HG03060 (cell line): ENCODE data around the gene HIVEP1.
"Not testable (repeated sequence)": the region's sequence is repeated elsewhere in the genome, so short reads cannot be mapped to it uniquely, and the experiment has no call there.

ENCODE experiments used
- ATAC-seq: cut with Tn5 transposase; IDR thresholded peaks from one replicate; pipeline ENCODE4 v1.9.1; 2021; ENCODE audit warnings: low read depth, moderate number of reproducible peaks; ENCODE audit not compliant: unreplicated experiment

The HIVEP1 gene

DNA sequence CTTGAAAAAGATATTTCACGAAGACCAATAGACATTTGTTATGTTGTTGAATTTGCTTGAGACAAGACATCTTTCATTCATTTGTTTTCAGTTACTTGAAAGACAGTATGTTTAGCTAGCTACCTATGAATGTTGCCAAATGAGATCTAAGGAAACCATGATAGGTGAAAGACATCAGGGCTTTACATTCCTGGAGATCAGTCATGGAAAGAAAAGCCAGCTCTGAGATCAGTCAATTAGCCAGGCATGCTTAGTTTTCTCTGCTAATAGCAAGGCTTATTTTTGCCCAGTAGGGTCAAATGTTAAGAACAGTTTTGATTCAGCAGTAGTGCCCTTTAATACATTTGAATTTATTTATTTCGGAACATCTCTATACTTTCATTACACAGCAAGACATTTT lies 161.5 kb downstream of the HIVEP1 start:
- ATAC-seq: no peak

DNA sequence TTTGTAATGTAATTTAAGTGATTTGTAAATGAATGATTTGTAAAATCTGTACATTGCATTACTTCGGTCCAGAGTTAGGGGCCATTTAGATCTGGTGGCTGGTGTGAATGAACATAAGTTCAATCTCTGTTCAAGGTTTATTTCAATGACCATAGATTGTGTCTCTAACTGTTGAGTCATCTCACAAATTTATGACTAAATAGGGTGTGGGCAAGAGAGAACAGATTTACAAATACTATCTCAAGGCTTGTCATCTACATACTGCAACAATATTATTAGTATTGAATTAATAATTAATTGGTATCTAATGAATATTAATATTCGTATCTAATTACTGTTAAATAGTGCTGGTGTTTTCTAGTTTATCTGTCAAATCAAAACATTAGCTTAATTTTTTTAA lies 162.8 kb downstream of the HIVEP1 start:
- no peak for ATAC-seq

DNA sequence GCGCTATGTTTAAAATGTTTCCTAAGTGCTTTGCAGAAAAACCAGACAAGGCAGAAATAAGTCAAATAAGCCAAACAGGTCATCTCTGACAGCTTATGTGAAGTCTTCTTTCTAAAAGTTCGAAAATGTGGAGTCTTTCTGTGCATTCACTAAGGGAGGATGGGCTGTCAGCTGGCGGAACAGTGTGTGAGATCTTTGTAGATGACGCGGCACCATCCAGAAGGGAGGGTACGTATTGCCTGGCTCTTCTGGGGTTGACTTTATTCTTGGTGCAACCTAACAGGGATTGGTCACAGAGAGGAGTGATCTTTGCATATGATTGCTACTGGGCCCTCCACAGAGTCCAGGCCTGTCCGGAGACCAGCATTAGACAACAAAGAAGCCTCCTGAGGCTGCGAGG lies 163.5 kb downstream of the HIVEP1 start:
- no peak for ATAC-seq

DNA sequence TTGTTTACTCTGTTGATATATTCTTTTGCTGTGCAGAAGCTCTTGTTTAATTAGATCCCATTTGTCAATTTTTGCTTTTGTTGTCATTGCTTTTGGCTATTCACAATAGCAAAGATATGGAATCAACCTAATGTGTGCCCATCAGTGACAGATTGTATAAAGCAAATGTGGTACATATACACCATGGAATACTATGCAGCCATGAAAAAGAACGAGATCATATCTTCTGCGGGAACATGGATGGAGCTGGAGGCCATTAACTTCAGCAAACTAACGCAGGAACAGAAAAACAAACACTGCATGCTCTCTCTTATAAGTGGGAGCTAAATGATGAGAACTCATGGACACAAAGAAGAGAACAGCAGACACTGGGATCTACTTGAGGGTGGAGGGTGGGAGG lies 164.7 kb downstream of the HIVEP1 start:
- not testable (repeated sequence) for ATAC-seq

DNA sequence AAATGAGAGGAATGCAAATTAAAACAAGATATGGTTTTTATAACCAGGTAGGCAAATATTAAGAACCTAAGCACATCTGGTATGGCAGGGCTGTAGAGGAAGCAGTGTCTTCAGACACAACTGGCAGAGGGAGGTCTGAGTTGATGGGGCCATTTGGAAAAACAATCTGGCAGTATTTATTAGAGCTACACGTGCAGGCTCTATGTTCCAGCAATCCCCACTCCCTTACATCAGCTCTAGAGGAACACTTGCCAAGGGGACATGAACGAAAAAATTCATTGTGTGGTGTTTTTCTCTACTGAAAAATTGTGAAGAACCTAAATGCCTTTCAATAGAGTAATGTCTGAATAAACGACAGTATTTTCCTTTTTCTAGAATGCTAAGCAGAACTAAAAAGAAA lies 166.4 kb downstream of the HIVEP1 start:
- no peak for ATAC-seq

DNA sequence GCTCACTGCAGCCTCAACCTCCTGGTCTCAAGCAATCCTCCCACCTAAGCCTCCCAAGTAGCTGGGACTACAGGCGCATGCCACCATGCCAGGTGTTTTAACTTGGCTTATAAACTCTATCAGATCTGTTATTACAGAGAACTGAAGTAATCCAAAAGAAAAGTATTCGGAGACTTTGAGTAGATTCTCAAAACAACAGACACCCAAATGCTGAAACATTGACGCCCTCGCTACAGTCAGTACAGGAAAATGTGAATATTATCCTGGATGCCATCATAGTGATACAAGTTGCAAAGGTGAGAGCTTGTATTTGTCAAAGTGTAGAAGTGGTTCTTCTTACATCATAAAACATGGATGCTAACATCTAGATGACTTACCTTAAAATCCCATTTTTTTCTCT lies 169.4 kb downstream of the HIVEP1 start:
- ATAC-seq: no peak

DNA sequence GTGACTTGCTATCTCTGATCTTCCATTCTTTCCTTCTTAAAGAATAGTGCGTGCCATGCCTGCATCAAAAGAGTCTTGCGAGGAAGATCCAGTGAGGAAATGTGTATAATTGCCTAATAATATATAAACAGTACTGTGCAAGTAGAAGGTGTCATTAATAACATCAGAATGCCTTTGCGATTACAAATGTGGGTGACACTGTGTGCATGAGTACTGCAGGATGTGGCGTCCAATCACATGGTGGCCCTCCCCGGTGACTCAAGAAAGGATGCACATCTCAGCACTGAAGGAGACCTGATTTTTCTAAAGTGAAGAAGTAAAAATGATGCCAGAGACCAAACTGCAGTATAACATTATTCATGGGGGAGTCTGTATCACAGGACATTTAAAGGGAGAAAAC lies 170.6 kb downstream of the HIVEP1 start:
- no peak for ATAC-seq

DNA sequence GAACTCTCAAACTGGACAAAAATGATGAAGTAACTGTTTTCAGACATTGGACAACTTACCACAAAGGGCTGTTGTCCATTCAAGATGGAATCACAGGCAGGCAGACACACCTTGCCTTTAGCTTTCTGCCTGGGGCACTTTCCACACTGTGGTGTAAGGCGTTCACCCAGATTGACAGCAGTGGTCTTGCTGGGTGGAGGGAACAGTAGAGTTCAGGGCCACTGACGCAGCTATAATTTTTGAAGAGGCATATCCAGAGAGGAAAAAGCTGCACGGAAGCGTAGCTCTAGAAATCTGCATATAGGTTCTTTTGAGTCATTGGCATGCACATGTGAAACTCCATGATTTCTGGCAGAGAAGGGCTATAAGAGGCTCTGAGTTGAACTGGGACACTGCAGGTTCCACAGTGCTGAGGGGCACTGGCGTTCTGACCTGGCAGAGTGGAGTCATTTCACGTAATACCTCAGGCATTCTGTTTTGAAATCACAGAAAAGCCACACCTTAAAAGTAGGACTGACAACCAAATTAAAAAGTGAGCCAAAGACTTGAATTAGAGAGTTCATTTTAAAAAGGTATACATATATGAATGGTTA lies 173.1 kb downstream of the HIVEP1 start:
- ATAC-seq: no peak

DNA sequence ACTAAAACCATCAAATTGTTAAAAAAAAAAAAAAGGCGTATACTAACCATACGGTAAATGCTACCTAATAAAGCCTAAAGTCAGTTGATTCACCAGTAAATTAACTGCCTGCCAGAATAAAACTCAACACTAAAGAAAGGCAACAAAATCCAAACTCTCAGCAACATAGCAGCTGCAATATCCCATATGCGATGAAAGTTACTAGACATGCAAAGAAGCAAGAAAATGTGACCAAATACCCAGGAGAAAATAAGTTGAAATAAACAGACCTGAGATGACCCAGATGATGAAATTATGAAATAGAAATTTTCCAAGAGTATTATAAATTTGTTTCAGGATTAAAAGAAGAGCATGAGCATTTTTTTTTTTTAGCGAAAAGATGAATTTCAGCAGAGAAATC lies 174.4 kb downstream of the HIVEP1 start:
- no peak for ATAC-seq

DNA sequence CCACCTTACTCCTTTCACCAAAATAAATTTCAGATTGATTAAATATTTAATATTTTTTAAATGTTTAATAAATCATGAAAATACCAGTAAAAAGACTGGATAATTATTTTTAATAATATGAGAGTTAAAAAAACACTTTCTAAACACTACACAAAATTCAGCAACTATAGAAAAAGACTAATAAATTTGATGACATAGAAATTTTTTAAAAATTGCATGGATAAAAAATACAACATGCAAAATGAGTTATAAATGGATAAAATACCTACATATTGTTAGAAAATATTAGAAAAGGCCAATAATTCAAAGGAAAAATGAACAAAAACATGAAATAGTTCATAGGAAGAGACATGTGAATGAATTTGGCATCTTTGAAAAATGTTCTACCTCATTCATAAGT lies 177.0 kb downstream of the HIVEP1 start:
- no peak for ATAC-seq

DNA sequence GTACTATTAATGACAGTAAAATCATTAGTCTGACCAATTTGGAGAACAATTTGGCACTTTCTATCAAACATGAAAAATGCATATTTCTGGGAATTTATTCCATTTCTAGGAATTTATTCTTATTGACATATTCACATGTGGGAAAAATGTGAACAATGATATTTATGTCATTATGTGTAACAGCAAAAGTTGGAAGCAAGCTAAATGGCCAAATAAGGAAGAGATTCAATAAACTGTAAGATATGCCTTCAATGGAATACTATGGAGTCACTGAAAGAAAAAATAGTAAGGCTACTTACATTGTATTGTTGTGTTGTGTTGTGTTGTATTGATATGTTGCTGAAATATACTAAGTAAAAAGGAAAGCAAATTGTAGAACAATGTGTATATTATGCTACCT lies 177.5 kb downstream of the HIVEP1 start:
- no peak for ATAC-seq

DNA sequence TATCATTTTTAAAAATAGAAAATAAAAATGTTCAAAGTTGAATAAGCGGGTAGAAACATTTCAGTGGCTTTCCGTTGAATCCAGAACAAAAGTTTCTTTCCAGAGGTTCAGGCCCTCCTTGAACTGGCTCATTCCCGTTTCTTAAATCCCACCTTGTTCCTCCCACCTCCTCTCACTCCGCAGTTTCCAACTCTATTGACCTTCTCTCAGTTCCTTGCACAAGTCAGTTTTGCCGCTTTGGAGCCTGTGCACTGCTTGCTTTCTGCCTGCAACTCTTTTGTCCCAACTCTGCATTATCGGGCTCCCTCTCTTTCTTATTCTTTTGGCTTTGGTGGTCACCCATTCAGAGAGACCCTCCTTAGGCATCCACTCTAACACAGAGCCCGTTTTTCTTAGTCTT lies 178.1 kb downstream of the HIVEP1 start:
- ATAC-seq: no peak

DNA sequence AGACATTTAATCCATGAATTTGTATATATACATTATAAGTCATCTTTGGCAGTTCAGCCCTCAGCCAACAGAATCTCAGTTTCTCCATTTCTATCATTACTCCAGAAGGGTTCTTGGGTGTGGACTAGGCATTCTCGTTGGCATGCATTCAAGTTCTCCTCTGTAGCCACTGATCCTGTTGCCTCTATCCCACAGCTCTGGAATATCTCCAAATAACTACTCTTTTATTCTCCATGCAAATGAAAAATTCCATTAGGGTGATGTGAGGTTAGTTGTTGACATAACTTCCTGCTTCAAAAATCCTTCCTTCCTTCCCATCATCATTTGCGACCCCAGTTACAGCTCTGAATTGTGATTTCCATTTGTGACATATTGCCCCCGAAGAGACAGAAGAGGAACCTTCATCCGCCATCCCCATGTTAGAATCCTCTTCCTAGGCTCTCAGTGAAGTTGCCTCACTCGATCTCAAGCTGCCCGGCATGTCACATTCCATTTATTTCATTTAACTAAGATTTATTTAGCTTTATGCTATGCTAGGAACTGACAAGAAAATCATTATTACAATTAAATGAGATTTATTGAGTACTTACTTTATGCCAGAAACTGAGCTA lies 184.3 kb downstream of the HIVEP1 start:
- ATAC-seq: no peak

DNA sequence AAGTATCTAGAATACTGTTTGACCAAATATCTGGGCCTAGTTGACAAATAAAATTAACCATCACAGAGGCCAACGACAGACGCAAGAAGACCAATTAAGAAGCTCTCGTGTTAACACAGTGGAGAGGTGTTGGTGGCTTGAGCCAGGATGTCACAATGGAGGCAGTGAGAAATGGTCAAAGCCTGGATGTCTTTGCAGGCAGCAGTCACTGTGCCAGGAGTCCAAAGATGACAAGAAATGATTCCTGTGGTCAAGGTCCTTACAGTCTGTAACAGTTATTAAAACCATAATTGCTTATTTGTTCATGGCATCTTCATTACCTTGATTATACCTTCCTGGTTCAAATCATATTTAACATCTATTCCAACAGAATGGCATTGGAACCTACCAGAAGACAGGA lies 186.7 kb downstream of the HIVEP1 start:
- no peak for ATAC-seq

DNA sequence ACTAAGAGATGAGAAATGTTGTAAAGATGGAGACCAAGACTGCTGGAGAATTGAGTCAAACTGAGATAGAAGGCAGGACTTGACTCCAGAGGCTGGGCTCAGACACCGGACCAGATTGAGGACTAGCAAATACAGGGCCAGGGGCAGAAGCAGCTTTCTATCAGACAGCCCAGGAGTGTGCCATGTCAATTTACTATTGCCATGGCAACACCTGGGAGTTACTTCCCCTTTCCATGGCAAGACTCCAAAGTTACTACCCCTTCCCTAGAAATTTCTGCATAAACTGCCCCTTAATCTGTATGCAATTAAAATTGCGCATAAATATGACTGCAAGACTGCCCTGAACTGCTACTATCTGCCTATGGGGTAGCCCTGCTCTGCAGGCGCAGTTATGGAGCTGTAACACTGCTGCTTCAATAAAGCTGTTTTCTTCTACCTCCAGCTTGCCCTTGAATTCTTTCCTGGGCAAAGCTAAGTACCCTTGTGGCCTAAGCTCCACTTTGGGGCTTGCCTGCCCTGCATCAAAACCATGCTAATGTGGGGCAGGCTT lies 188.0 kb downstream of the HIVEP1 start:
- ATAC-seq: no peak

DNA sequence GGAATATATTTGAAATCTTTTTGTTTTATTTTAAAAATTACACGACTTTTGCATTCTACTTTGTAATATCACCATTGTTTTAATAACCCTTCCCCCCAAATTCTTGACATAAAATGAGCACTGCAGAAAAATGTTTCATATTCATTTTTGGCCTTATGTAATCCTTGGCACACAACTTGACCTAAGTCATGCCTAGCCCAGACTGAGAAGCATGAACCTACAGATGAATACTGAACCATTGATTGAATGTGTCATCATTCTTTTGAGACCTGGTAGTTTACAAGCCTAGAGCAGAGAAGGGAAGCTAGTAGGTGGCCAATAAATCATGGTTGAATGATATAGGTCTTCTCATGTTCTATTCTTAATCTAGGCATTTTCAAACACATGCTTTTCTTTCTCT lies 188.6 kb downstream of the HIVEP1 start:
- ATAC-seq: no peak

DNA sequence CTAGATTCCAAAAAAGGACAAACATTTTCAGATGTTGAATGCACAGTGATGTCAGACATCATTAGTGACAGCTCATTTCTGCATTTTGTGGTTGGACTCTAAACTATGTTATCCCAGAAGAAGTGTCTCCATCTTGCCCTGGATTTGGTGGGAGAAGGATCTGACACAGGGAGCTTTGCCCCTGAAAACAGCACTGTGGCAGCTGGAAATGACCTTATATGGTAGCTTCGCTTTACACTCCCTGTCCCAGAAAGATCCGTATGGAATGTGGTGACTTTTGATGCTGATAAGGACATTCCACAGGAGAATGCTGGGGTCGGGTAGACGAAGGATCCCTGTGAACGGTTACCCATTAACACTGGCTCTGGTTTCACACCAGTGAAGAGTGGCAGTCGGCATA lies 190.9 kb downstream of the HIVEP1 start:
- ATAC-seq: no peak

DNA sequence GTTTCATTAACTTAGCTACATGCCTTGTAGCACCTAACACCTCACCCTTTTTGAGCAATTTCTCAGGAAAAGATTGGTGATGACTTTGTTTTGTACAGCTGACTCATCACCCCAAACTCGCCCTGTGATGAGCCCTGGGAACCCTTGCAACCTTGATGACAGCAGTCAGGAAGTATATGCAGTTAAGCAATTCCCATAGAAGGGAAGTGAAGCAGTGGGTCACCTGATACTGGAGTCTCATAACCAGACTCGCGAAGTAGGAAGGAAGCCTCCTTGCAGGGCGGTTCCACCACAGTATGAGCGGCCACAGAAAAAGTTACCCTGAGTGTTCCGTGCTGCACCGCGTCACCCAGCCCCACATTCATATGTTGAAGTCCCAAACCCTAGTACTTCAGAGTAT lies 196.1 kb downstream of the HIVEP1 start:
- no peak for ATAC-seq

DNA sequence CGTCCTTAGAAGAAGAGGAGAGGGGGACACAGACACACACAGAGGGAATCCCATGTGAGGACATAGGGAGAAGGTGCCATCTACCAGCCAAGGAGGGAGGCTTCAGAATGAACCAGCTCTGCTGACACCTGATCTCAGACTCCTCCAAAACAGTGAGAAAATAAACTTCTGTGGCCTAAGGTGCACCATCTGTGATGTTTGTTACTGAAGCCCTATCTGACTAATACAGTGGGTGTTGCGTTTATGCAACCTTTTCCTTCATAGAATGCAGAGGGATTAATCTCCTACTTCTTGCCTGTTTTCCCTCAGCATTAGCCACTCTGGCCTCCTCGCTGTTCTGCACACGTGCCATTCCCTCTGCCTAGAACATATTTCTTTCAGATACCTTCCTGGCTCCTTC lies 196.6 kb downstream of the HIVEP1 start:
- no peak for ATAC-seq
